ENCODE data around the gene OPA1. TPM values are rescaled to one million over a fixed set of nuclear protein-coding genes. Genes with fewer than 3 reads are reported as not detected.
A peak's percentile ranks its signal among the peaks of the same experiment; 100 is the strongest.

OPA1 gene
- total and polyA plus RNA-seq, 2 of the 13 experiments (the other 11 are each of a cell fraction or from before 2014, with no cell fraction given) = 26.7 to 78.5 TPM

- TF ChIP-seq HES4 (CRISPR knock-in tag; IDR thresholded peaks at IDR 0.05; ENCODE audit: borderline replicate concordance) (no peak), PAF1 (CRISPR knock-in tag; IDR thresholded peaks at IDR 0.05) (no peak), NKX3-1 (CRISPR knock-in tag; IDR thresholded peaks at IDR 0.05) (no peak), ZGPAT (CRISPR knock-in tag; IDR thresholded peaks at IDR 0.05) (no peak), TFDP1 (CRISPR knock-in tag; IDR thresholded peaks at IDR 0.05; ENCODE audit: borderline replicate concordance) (peak; percentile 51; the same call in 1 of the 2 replicates), GPN1 (CRISPR knock-in tag; IDR thresholded peaks at IDR 0.05; ENCODE audit: borderline replicate concordance) (no peak), ATF4 (CRISPR knock-in tag; IDR thresholded peaks at IDR 0.05) (peak in 1 of 2 experiments; percentile 61; a peak in 2 of 4 replicates), ZBTB40 (IDR thresholded peaks at IDR 0.05) (no peak), ZBTB40 (CRISPR knock-in tag; IDR thresholded peaks at IDR 0.05) (no peak), TBX2 (CRISPR knock-in tag; IDR thresholded peaks at IDR 0.05; ENCODE audit: borderline replicate concordance) (no peak), ZNF343 (CRISPR knock-in tag; IDR thresholded peaks at IDR 0.05) (no peak), ZNF564 (CRISPR knock-in tag; IDR thresholded peaks at IDR 0.05) (no peak), ZNF441 (CRISPR knock-in tag; IDR thresholded peaks at IDR 0.05; ENCODE audit: borderline replicate concordance) (0 out of 2 replicates have a peak, but pooled peaks have one; percentile 24), E2F2 (CRISPR knock-in tag; IDR thresholded peaks at IDR 0.05; ENCODE audit: borderline replicate concordance) (no peak)
These were observed 118.5 kb downstream of the OPA1 start (continued) for GRCh38 chr3:193711523-193711963.
